Subcutaneous preadipocyte (primary cell): ENCODE data around the gene H2BK1. TPM values are rescaled to one million over a fixed set of nuclear protein-coding genes. Genes with fewer than 3 reads are reported as not detected.

Source experiments
- total RNA-seq: library from RNA; depleted of rRNA; stranded (reverse); fragments of >200 nt; gene quantifications from 2 replicates; pipeline ENCODE4 v1.2.3, GENCODE V29; 2012

H2BK1 gene
- not detected in 2 replicates for total RNA-seq

GRCh38 chr7:151210087-151210854, at the start of gene H2BK1:
H2BK1 (minus strand) TSS chr7:151210488; CDS start chr7:151210318, 170 bp downstream.

DNA sequence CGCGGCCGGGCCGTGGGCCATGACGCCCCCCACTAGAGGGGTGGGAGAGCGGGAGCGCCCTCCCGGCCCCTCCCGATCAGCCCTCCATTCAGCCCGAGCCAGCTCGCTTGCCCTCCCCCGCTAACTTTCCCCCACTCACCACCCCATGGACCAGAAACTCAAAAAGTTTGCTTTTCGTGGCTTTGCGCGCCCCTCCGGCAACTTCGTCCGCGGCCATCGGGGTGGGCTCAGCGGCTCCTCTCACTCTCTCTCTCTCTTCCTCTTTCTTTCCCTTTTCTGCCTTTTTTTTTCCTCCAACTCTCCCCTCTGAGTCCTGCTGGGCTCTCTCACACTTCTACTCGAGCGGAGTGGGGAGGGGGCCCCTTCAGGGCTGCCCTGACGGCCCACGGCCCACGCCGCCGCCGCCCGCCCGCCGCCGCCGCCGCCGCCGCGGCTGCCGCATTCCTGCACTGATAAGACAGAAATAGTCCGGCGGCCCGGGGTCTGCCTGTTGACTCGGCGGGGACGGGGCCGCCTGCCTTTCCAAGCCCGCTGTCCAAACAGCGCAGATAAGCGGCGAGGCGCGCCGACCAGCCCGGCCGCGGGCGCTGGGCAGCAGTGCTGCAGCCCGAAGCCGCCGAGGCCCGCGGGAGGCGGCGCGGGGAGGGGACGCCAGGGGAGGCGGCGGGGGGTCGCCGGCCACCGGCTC, 38.2 kb upstream of the H2BK1 start, which contains the start of gene SMARCD3:
SMARCD3 (minus strand) TSS at position 349 of the 688 bp plus-strand sequence; CDS start at position 217, 132 bp downstream.

GRCh38 chr7:151232091-151232916, 22.0 kb upstream of the H2BK1 start, which contains the start of gene CHPF2:
CHPF2 (plus strand) TSS chr7:151232483; CDS start chr7:151234012, 1,529 bp downstream.

GRCh38 chr7:151226875-151227782, 16.8 kb upstream of the H2BK1 start, which contains the start of gene ABCF2:
ABCF2 (minus strand) TSS chr7:151227205; CDS start chr7:151226458, 747 bp downstream.

DNA sequence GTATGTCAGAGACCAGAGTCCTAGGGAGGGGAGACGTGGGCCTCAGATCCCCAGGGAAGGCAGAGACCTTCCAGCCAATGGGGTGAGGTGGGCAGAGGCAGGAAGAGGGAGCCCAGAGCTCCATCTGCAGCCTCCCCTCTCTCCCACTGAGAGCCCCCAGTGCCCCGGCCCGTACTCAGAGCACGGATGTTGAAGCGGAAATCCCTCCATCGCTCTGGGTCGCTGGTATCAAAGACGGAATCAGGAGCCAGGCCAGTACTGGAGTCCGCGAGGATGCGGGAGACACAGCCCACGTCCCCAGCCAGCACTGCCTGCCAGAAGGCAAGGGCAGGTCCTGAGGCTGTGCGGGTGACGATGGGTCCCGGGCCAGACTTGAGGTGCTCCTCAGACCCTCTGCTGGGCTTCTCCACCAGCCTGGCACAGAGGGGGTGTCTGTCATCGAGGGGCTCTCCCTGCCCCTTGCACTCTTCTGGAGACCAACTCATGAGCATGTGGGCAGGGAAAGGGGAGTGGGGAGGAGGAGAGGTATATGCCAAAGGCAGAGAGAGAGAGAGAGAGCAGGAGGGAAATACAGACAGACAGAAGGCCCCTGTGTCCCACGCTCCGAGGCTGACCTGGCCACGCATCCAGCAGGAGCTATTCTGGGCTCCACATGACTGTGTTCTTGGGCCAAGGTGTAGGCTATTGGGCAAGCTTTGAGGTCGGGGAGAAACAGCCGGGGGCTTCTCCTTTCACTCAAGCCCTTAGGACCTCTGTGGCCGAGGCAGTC, 23.5 kb downstream of the H2BK1 start, which contains the start of gene ASB10:
ASB10 (minus strand) TSS at position 611 of the 769 bp plus-strand sequence; CDS start at position 491, 120 bp downstream.

DNA sequence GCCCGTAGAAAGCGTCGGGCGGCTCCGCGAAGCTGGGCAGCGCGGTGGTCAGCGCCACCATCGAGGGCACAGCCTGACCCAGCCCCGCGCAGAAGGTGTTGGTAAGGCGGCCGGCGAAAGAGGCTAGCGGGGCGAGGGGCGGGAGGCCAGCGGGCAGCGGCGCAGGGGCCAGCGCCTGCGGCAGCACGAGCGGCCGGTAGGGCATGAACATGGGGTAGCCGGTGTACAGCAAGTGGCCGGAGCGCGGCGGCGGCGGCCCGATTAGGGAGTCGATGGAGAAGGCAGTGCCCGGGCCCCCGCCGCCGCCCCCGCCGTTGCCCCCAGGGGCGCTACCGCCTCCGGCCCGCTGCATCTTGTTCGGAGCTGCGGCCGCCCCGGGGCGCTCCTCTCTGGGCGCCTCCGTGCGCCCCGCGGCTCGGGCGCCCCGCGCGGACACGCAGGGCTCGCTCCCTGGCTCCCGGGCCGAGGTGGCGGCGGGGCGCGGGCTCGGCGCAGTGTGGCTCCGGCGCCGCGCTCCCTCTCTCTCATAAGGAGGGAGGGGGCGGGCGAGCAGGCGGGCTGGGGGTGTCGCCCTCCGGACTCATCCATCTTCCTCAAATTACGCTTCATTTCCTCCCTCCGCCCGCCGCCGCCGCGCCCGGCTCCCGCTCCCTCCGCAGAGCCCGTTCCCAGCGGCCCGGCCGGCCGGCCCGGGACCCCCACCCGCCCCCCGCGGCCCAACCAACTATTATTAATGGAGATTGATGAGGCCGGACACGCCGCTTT, 42.9 kb downstream of the H2BK1 start, which contains the start of gene GBX1:
GBX1 (minus strand) TSS at position 498 of the 765 bp plus-strand sequence; CDS start at position 352, 146 bp downstream.

Other genes with a start within 250 kb of the H2BK1 start
- not detected in 2 replicates for gene KCNH2, start 232.2 kb downstream of the H2BK1 start, total RNA-seq
- gene NOS3, start 219.5 kb downstream of the H2BK1 start, total RNA-seq, result 3.3 and 3.9 TPM in 2 replicates
- gene ATG9B, start 186.0 kb downstream of the H2BK1 start, total RNA-seq, result 0.20 and 0.37 TPM in 2 replicates
- gene ABCB8, start 182.0 kb downstream of the H2BK1 start, total RNA-seq, result 33.8 and 48.9 TPM in 2 replicates
- 0.20 and 0.37 TPM in 2 replicates for gene ASIC3, start 162.0 kb downstream of the H2BK1 start, total RNA-seq
- gene CDK5, start 152.6 kb downstream of the H2BK1 start, total RNA-seq, result 15.1 and 19.5 TPM in 2 replicates
- 43.7 and 55.9 TPM in 2 replicates for gene SLC4A2, start 150.9 kb downstream of the H2BK1 start, total RNA-seq
- 57.7 and 68.2 TPM in 2 replicates for gene FASTK, start 129.7 kb downstream of the H2BK1 start, total RNA-seq
- gene TMUB1, start 127.0 kb downstream of the H2BK1 start, total RNA-seq, result 12.5 and 15.8 TPM in 2 replicates
- gene AGAP3, start 124.0 kb downstream of the H2BK1 start, total RNA-seq, result 52.2 and 60.0 TPM in 2 replicates
- not detected in 2 replicates for gene GBX1, start 42.8 kb downstream of the H2BK1 start, total RNA-seq
- gene ASB10, start 23.2 kb downstream of the H2BK1 start, total RNA-seq, result not detected in 2 replicates
- 73.9 and 75.7 TPM in 2 replicates for gene ABCF2, start 16.7 kb upstream of the H2BK1 start, total RNA-seq
- 55.1 and 63.3 TPM in 2 replicates for gene CHPF2, start 22.0 kb upstream of the H2BK1 start, total RNA-seq
- gene SMARCD3, start 38.2 kb upstream of the H2BK1 start, total RNA-seq, result 17.6 and 17.8 TPM in 2 replicates
- 27.6 and 28.5 TPM in 2 replicates for gene NUB1, start 131.3 kb upstream of the H2BK1 start, total RNA-seq
- 0.78 and 1.8 TPM in 2 replicates for gene WDR86, start 199.6 kb upstream of the H2BK1 start, total RNA-seq
- gene CRYGN, start 229.7 kb upstream of the H2BK1 start, total RNA-seq, result under 0.01 and 0.37 TPM in 2 replicates